Heart right ventricle (tissue), 16 donors: ENCODE results near the gene JAKMIP1. TPM values are rescaled to one million over a fixed set of nuclear protein-coding genes. Genes with fewer than 3 reads are reported as not detected.

Experiments used
- ATAC-seq, 8 donors: fragments of 200-7000 bp; cut with Tn5 transposase; one replicate each; pipeline ENCODE4 v1.9.1; 2020; ENCODE audit warnings: mild to moderate bottlenecking in 8 of 8, moderate library complexity in 8 of 8, moderate number of reproducible peaks in 1 of 8
- DNase-seq, 2 donors: peaks; one replicate each; pipeline ENCODE4 v3.0.0-alpha.2; 2020
- H3K27ac ChIP-seq, 10 donors: fragments of 200-600 bp; sonication (generic) in 2 of 10; one replicate each; pipeline versions ENCODE4 v1.5.0 to v1.8.0; 2020 to 2022; ENCODE audit warnings: mild to moderate bottlenecking in 3 of 10
- H3K27me3 ChIP-seq, 7 donors: fragments of 200-600 bp; one replicate each; pipeline ENCODE4 v1.8.0; 2021 to 2022; ENCODE audit warnings: mild to moderate bottlenecking in 2 of 7
- H3K36me3 ChIP-seq, 9 donors: fragments of 200-600 bp; sonication (generic) in 1 of 9; one replicate each; pipeline versions ENCODE4 v1.5.0 to v1.8.0; 2020 to 2022; ENCODE audit warnings: mild to moderate bottlenecking in 2 of 9
- H3K4me1 ChIP-seq, 9 donors: fragments of 200-600 bp; sonication (generic) in 1 of 9; one replicate each; pipeline versions ENCODE4 v1.5.0 to v1.8.0; 2020 to 2022; ENCODE audit warnings: mild to moderate bottlenecking in 4 of 9
- H3K4me3 ChIP-seq, 10 donors: fragments of 200-600 bp; sonication (generic) in 2 of 10; one replicate each; pipeline versions ENCODE4 v1.5.0 to v1.8.0; 2020 to 2022; ENCODE audit warnings: mild to moderate bottlenecking in 7 of 10, moderate library complexity in 2 of 10
- H3K9me3 ChIP-seq, 11 donors: fragments of 200-600 bp in 10 of 11; sonication (generic) in 2 of 11; one replicate each; pipeline versions ENCODE4 v1.5.0 to v1.8.0; 2013 to 2022; ENCODE audit warnings: mild to moderate bottlenecking in 2 of 11, control low read depth in 1 of 11, moderate library complexity in 1 of 11
- CTCF ChIP-seq, 9 donors: fragments of 200-600 bp; sonication (generic) in 2 of 9; IDR thresholded peaks; one replicate each; pipeline versions ENCODE4 v1.5.0 to v1.8.0; 2021 to 2022; ENCODE audit warnings: antibody characterized with exemption in 9 of 9, mild to moderate bottlenecking in 5 of 9, moderate library complexity in 1 of 9
- WGBS, 2 donors: extraction: QIAGEN DNeasy Blood & Tissue Kit; methylation state at CpG; one replicate each; pipeline ENCODE4 v1.1.7; 2013; ENCODE audit warnings: inconsistent platforms in 1 of 2; 5-methylcytosine and 5-hydroxymethylcytosine counted together
- intact Hi-C, 10 donors: fragments of 100-400 bp; cut with DNase I; formaldehyde crosslinking; loops; one replicate each; pipeline versions ENCODE4 v1.11.1 to v1.14.2; 2022
- polyA plus RNA-seq, 2 donors: library from polyadenylated mRNA; stranded (reverse); fragments of 200-250 nt; gene quantifications; one replicate each; pipeline ENCODE4 v1.2.3, GENCODE V29; 2013
- total RNA-seq, 10 donors: library from RNA; stranded (reverse); fragmentation: NEBNext Ultra II Directional in 3 of 10; extraction: Animal tissue kit (Norgen Biotek cat#: 25700) in 3 of 10; gene quantifications; one replicate each; pipeline versions ENCODE4 v1.2.1 to v1.2.4, GENCODE V29; 2021 to 2023
- donor health status: Arrhythmogenic right ventricular cardiomyopathy.
- donor health status: ischemic (EF 13 %, LVEDD 7.1; RV severe dilation, severe dysfunction).
- donor health status: healthy with polysubstance abuse.
- donor health status: DM: no; HTN: yes; CAD: no.
- donor health status: DM: no; HTN: no; CAD: no.
- donor health status: ischemic (EF 25% LVEDD 6.9; RV normal size, moderate dysfunction).
- donor health status: ischemic (EF 25% LVEDD 5.7; RV mildly dilated, moderate dysfunction).
- donor health status: healthy.
- donor health status: DM: yes; HTN: yes; CAD: no.
- donor health status: Ischemic cardiomyopathy.
- donor health status: ischemic (EF 35%, LVEDD 5.7; RV mildly dilated, moderate dysfunction).
- donor health status: nonischemic (EF 11% LVEDD 7.7; RV severe dilation, severe dysfunction).
- donor health status: DM: yes; HTN: yes; CAD: no.
- donor health status: PGD.
- donor health status: ischemic (EF 29% LVEDD 5.4; RV normal size, mild dysfunction).
- donor health status: nonischemic (EF 23%, LVEDD 6.1; RV moderate dilation, normal function).

JAKMIP1 gene
- total and polyA plus RNA-seq, 12 donors = 0.04 to 0.76 (median 0.14) TPM; not detected in 8

GRCh38 chr4:6119507-6120020 is 80.8 kb downstream of the JAKMIP1 start:
- H3K27ac ChIP-seq = no peak overlapping the region
- ATAC-seq (no peak), DNase-seq (no peak)
- H3K4me3 ChIP-seq = no peak overlapping the region
- no peaks in the 10 kb centered on the region for H3K4me1 ChIP-seq
- intact Hi-C loops = no loop called here
- 62 to 70% methylated on average over 5 of the region's 5 CpGs for WGBS, 2 donors
- H3K27me3 ChIP-seq = peaks cover 0 to 44% (median 31%) of the 10 kb centered on the region in 7 donors
- no peaks in the 10 kb centered on the region for H3K9me3 ChIP-seq
- TF ChIP-seq CTCF (IDR thresholded peaks at IDR 0.05) = no peak
- H3K36me3 ChIP-seq = no peaks in the 10 kb centered on the region

- DNase-seq = no peak
- 70 to 75% methylated on average over 7 of the region's 7 CpGs for WGBS, 2 donors
- H3K9me3 ChIP-seq = no peaks in the 10 kb centered on the region
- H3K4me3 ChIP-seq = no peak overlapping the region
- no peak for TF ChIP-seq CTCF (IDR thresholded peaks at IDR 0.05)
- H3K27me3 ChIP-seq = peaks cover 0 to 57% (median 41%) of the 10 kb centered on the region in 7 donors
- no peak overlapping the region for H3K27ac ChIP-seq
- H3K36me3 ChIP-seq = no peaks in the 10 kb centered on the region
- intact Hi-C loops = no loop called here
- no peak for ATAC-seq
- H3K4me1 ChIP-seq = no peaks in the 10 kb centered on the region
These were observed 82.1 kb downstream of the JAKMIP1 start for GRCh38 chr4:6118201-6118600.

- TF ChIP-seq CTCF (IDR thresholded peaks at IDR 0.05) = no peak
- Histone ChIP-seq H3K36me3 (no peaks in the 10 kb centered on the region), H3K4me1 (no peaks in the 10 kb centered on the region), H3K27me3 (peaks cover 0 to 67% (median 48%) of the 10 kb centered on the region in 7 donors), H3K4me3 (no peak overlapping the region), H3K9me3 (no peaks in the 10 kb centered on the region), H3K27ac (no peak overlapping the region)
- intact Hi-C loops = no loop called here
- DNase-seq (no peak), ATAC-seq (no peak)
- 23 to 25% methylated on average over 15 of the region's 15 CpGs for WGBS, 2 donors
These were observed 83.6 kb downstream of the JAKMIP1 start for GRCh38 chr4:6116696-6117285.

GRCh38 chr4:6115746-6116586 is 84.4 kb downstream of the JAKMIP1 start:
- ATAC-seq = peak in 1 of 8 donors; percentile 36
- H3K27me3 ChIP-seq = peaks cover 0 to 72% (median 48%) of the 10 kb centered on the region in 7 donors
- WGBS, 2 donors = 69 to 74% methylated on average over 22 to 23 of the region's 23 CpGs
- no peak for TF ChIP-seq CTCF (IDR thresholded peaks at IDR 0.05)
- no peaks in the 10 kb centered on the region for H3K36me3 ChIP-seq
- intact Hi-C loops = no loop called here
- no peak overlapping the region for H3K4me3 ChIP-seq
- no peaks in the 10 kb centered on the region for H3K9me3 ChIP-seq
- H3K27ac ChIP-seq = no peak overlapping the region
- no peaks in the 10 kb centered on the region for H3K4me1 ChIP-seq
- no peak for DNase-seq
